DMS114 treated with DMSO at 0.1 percent for 48 hours (cell line): ENCODE measurements around the gene SLC41A3.

Experiments used
- DNase-seq: peaks from one replicate; lab custom pipeline; 2025; ENCODE audit not compliant: unreplicated experiment; lab: John Stamatoyannopoulos, UW

SLC41A3 gene

GRCh38 chr3:126121074-126121473 is 37.1 kb upstream of the SLC41A3 start:
- no peak for DNase-seq

DNA sequence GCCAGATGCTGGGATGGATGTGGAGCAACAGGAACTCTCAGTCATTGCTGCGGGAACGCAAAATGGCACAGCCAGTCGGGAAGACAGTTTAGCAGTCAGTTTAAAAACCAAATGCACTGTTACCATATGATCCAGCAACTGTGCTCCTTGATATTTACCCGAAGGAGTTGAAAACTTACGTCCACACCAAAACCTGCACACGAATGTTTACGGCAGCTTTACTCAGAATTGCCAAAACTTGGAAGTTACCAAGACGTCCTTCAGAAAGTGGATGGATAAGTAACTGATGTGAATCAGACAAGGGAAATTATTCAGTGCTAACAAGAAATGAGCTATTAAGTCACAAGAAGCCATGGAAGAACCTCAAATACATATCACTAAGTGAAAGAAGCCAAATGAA is 36.1 kb upstream of the SLC41A3 start:
- DNase-seq: no peak

DNA sequence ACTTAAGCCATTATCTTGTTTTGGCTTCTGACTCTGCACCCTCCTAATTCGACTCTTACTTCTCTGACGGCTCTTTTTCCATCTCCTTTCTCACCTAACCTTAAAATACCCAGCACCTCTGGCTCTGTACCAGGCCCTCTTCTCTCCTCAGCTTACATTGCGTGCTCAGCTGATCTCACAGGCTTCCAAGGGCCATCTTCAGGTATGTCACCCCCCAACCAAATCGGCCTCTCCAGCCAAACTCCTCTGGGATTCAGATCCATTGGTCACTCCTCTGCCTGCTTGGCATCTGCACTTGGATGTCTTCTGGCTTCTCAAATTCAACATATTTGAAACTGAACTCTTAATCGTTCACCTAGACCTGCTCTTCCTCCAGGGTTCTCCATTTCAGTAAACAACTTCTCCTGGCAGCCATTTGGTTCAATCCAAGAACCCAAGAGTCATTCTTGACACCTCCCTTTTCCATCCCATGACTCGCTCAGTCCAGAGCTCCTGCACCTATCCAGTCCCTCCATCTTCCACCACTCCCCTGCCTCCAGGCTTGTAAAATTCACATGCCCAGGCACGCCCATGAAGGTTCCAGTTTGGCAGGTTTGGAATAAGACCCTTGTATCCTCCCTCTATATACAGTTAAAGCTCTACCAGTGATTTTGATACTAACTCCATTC is 35.2 kb upstream of the SLC41A3 start:
- no peak for DNase-seq

GRCh38 chr3:126118591-126118990 is 34.7 kb upstream of the SLC41A3 start:
- no peak for DNase-seq

GRCh38 chr3:126117786-126118185 is 33.9 kb upstream of the SLC41A3 start:
- DNase-seq: no peak

DNA sequence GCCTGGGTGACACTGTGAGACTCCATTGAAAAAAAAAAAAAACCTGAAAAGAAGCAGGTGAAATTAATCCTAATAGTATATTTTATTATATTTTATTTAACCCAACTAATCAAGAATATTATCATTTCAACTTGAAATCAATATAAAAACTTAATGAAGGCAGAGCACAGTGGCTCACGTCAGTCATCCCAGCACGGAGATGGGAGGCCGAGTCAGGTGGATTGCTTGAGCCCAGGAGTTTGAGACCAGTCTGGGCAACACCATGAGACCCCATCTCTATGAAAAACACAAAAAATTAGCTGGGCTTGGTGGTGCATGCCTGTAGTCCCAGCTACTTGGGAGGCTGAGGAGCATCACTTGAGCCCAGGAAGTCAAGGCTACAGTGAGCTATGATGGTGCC is 33.3 kb upstream of the SLC41A3 start:
- no peak for DNase-seq

- no peak for DNase-seq
These were observed 32.6 kb upstream of the SLC41A3 start for GRCh38 chr3:126116526-126116925.

DNA sequence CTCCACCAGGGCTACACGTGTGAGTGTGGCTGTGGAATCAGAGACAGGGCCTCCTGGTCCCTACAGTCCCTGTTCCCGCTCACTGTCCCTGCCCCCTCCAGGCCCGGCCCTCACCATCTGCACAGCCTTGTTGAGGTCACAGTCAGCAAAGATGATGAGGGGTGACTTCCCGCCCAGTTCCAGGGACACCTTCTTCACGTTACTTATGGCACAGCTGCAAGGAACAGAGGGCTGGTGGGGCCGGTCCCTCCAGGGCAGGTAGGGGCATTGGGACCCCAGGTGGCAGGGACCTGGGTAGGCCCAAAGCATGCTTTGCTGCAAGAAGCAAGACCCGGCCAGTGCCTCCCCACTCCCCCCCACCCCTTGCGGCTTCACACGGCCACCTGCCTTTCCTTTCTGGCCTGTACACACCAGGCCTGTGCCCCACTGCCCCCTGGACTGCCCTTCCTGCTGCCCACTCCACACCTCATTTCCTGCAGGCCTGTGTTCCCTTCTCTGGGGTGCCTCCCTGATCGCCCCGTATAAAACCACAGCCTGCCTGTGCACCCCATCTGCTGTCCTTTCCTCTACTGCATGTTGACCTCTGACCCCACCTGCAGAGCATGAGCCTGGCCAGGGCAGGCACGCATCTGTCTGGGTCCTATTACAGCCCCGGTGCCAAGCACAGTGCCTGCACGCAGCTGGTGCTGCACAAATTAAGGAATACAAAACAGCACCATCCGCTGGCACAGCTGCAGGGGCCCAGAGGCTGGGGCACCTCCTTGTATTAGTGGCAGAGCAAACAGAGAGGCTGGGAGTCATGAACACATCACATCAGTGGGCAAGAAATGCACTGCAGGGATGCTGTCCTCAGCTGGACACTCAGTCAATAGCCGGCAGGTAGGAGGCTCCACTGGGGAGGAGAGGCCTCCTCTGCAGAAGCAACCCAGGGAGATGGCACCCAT is 30.8 kb upstream of the SLC41A3 start:
- DNase-seq: no peak

GRCh38 chr3:126113733-126114442 is 30.0 kb upstream of the SLC41A3 start:
- no peak for DNase-seq

GRCh38 chr3:126113238-126113555 is 29.3 kb upstream of the SLC41A3 start:
- DNase-seq: no peak

- no peak for DNase-seq
These were observed 28.8 kb upstream of the SLC41A3 start for GRCh38 chr3:126112531-126113237.

DNA sequence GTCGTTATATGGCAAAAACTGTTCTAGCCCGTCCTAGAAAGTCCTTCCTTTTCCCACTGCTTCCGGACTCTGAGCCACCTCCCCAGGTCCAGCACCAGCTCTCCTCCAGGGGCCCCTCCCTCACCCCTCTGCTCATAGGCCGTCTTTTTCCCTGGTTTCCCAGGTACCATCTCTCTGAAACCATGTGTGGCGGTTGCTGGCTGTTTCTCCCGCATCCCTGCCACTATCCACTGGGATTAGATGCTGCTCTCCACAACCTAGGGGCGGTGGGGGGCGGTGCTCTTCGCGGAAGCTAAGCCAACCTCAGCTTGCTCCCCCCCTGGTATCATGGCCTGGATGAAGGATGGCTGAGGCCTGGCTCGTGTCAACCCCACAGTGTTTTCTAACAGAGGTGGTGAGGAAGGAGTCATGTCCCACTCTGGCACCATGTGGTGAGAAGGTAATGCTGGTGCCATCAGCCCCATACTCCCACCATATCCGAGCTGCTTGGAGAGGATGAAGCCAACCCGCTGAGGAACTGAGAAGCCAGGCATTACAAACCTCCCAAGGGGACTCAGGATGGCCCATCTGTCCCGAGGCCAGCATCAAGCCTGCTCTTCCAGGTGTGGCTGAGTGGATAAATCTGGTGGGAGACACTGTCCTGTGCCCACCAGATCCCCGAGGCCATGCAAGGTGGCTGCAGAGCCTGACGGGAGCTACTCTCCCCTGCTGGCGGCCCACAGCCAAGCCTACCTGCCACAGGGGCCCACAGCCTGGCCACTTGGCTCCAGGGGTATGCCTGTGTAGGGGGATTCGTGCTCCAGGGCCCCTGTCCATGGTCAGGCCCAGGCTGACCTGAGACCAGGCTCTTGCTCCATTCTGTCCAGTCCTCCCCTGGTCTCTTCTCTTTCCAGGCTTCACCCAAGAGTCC is 27.9 kb upstream of the SLC41A3 start:
- DNase-seq: no peak

- DNase-seq: no peak
These were observed 27.2 kb upstream of the SLC41A3 start for GRCh38 chr3:126111126-126111551.

DNA sequence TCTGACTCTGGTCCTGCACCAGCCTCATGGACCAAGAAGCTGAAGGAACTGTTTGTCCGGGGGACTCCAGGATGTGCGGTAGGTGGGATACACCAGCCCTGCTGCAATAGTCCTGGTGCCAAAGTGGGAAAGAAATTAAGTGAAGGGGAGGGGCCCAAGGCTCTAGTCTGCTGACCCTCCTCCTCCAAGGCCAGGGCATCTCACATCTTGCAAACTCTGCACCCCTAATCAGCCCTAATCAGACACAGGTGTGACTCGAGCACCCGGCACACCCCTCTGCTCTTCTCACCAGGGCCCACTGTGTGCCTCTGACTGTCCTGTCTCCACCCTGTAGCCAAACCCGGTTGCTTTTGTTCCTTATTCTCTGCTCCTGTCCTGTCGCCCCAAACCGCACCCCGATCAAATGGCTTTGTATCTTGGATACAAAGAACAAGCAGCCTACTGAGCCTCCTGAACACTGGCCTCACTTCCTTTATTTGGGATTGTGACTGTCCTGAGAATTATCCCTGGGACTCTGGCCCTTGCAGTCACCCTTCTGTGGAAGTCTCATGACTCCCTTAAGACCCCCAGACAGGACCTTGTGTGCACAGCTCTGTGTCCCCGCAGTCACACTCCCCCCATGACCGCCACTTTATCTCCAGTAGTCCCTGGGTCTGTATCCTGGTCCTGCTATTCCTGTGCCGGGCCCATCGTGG is 26.7 kb upstream of the SLC41A3 start:
- no peak for DNase-seq

- DNase-seq: no peak
These were observed 25.9 kb upstream of the SLC41A3 start for GRCh38 chr3:126109880-126110235.

GRCh38 chr3:126109146-126109879 is 25.4 kb upstream of the SLC41A3 start:
- DNase-seq: no peak

GRCh38 chr3:126108676-126109050 is 24.7 kb upstream of the SLC41A3 start:
- no peak for DNase-seq

DNA sequence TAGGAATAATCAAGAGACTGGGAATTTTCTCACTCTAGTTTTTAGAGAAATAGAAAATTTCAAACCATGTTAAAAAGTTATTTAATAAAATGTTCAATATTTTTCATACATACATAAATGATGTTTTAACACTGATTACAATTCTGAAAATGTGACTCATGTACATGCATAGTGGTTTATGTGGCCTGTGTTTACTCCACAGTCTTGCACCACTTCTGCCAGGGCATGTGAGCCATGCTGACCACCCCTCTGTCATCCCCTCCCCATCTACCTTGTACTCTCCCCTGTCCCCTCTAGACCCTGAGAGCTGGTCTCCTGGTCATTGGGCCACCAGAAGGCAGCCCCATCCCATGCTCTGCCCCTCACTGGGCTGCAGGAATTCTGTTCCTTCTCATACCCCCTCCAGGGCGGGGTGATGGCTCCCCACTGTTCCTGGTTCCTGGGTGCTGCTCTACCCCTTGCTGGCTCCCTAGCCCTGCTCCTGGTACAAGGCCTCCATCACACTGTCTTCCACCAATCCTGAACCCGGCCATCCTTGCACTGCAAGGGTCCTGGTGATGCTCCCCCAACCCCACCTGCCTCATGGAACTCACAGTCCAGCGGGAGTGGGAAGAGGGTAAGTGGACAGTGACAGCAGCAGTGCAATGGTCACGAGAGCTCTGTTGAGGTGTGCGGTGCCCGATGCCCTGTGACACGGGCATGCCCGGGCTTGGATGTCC is 24.2 kb upstream of the SLC41A3 start:
- no peak for DNase-seq
